ENCODE measurements around the gene TGFA.
A peak's percentile ranks its signal among the peaks of the same experiment; 100 is the strongest.

Gene TGFA

DNA sequence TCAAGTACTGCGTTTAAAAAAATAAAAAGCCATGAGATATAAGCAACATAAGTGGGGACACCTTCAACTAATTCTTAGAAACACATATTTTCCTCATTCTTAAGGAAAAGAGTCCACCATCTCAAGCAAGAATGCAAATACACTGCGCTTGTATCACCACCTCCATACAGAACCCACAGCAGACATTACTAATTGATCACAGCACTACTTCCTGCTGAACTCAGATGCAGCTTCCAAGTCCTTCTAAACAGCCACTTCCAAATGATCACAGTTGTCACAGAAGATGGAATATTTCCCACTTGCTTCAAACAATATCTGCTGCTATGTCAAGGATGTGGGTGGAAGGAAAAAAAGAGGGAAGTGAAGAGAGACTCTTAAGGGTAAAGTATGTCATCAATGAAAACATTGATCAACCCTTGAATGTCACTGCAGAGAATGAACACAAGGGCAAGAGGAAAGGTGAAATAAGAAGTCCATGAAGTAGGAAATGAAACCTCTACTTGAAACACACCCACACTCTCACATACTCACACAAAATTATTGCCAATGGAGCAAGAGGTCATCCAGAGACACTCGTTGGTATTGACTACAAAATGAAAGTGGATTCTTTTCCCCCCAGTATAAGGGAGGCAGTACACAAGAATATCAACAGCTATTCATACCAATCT, 22.1 kb downstream of the TGFA start:
- Histone ChIP-seq H3K4me1 (ENCODE audit: control insufficient read depth, insufficient read depth, low read length) (0 out of 2 replicates have a peak, but pooled peaks cover 2% of the 10 kb centered on the region), H3K36me3 (ENCODE audit: control insufficient read depth in 2 of 2, insufficient read depth in 1 of 2, low read length in 2 of 2) (no peaks in the 10 kb centered on the region), H3K9me3 (ENCODE audit: control insufficient read depth, insufficient read depth, low read depth, low read length) (no peaks in the 10 kb centered on the region; the same call in 1 of the 2 replicates), H3K4me3 (ENCODE audit: low read depth, low read length) (no peak overlapping the region), H3K27ac (ENCODE audit: extremely low read depth, low read depth, low read length) (no peak overlapping the region)
- ChIA-PET CTCF (no interaction called here), POLR2A (no interaction called here)
- TF ChIP-seq IKZF3 (tag by site-specific recombination; IDR thresholded peaks at IDR 0.05), result no peak
- no peak for TF ChIP-seq ZBTB26 (tag by site-specific recombination; optimal IDR thresholded peaks at IDR 0.05)
- no peak for TF ChIP-seq ZNF112 (tag by site-specific recombination; IDR thresholded peaks at IDR 0.05)
- TF ChIP-seq, protein P1, sequence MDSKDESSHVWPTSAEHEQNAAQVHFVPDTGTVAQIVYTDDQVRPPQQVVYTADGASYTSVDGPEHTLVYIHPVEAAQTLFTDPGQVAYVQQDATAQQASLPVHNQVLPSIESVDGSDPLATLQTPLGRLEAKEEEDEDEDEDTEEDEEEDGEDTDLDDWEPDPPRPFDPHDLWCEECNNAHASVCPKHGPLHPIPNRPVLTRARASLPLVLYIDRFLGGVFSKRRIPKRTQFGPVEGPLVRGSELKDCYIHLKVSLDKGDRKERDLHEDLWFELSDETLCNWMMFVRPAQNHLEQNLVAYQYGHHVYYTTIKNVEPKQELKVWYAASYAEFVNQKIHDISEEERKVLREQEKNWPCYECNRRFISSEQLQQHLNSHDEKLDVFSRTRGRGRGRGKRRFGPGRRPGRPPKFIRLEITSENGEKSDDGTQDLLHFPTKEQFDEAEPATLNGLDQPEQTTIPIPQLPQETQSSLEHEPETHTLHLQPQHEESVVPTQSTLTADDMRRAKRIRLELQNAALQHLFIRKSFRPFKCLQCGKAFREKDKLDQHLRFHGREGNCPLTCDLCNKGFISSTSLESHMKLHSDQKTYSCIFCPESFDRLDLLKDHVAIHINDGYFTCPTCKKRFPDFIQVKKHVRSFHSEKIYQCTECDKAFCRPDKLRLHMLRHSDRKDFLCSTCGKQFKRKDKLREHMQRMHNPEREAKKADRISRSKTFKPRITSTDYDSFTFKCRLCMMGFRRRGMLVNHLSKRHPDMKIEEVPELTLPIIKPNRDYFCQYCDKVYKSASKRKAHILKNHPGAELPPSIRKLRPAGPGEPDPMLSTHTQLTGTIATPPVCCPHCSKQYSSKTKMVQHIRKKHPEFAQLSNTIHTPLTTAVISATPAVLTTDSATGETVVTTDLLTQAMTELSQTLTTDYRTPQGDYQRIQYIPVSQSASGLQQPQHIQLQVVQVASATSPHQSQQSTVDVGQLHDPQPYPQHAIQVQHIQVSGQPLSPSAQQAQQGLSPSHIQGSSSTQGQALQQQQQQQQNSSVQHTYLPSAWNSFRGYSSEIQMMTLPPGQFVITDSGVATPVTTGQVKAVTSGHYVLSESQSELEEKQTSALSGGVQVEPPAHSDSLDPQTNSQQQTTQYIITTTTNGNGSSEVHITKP (tag by site-specific recombination; IDR thresholded peaks at IDR 0.05), result no peak
- TF ChIP-seq SETDB1 (IDR thresholded peaks at IDR 0.05; ENCODE audit: insufficient read length, low read length), result peak; percentile 73
- TF ChIP-seq, protein P2, sequence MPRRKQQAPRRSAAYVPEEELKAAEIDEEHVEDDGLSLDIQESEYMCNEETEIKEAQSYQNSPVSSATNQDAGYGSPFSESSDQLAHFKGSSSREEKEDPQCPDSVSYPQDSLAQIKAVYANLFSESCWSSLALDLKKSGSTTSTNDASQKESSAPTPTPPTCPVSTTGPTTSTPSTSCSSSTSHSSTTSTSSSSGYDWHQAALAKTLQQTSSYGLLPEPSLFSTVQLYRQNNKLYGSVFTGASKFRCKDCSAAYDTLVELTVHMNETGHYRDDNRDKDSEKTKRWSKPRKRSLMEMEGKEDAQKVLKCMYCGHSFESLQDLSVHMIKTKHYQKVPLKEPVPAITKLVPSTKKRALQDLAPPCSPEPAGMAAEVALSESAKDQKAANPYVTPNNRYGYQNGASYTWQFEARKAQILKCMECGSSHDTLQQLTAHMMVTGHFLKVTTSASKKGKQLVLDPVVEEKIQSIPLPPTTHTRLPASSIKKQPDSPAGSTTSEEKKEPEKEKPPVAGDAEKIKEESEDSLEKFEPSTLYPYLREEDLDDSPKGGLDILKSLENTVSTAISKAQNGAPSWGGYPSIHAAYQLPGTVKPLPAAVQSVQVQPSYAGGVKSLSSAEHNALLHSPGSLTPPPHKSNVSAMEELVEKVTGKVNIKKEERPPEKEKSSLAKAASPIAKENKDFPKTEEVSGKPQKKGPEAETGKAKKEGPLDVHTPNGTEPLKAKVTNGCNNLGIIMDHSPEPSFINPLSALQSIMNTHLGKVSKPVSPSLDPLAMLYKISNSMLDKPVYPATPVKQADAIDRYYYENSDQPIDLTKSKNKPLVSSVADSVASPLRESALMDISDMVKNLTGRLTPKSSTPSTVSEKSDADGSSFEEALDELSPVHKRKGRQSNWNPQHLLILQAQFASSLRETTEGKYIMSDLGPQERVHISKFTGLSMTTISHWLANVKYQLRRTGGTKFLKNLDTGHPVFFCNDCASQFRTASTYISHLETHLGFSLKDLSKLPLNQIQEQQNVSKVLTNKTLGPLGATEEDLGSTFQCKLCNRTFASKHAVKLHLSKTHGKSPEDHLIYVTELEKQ (tag by site-specific recombination; IDR thresholded peaks at IDR 0.05; ENCODE audit: borderline replicate concordance), result no peak
- TF ChIP-seq ZNF2 (tag by site-specific recombination; IDR thresholded peaks at IDR 0.05), result no peak
- no peak for TF ChIP-seq FEZF1 (tag by site-specific recombination; IDR thresholded peaks at IDR 0.05)
- TF ChIP-seq ZBTB21 (tag by site-specific recombination; IDR thresholded peaks at IDR 0.05), result no peak
- peak; percentile 92 for TF ChIP-seq ZNF23 (tag by site-specific recombination; IDR thresholded peaks at IDR 0.05; ENCODE audit: borderline replicate concordance)
- no peak for TF ChIP-seq ZNF138 (tag by site-specific recombination; IDR thresholded peaks at IDR 0.05; ENCODE audit: borderline replicate concordance)
- TF ChIP-seq ZBTB17 (tag by site-specific recombination; IDR thresholded peaks at IDR 0.05), result peak; percentile 91
- TF ChIP-seq ZNF660 (tag by site-specific recombination; IDR thresholded peaks at IDR 0.05), result no peak
- TF ChIP-seq ZNF664 (tag by site-specific recombination; IDR thresholded peaks at IDR 0.05), result no peak
- no peak for TF ChIP-seq ZNF426 (tag by site-specific recombination; IDR thresholded peaks at IDR 0.05)
- no peak for TF ChIP-seq ZNF777 (tag by site-specific recombination; IDR thresholded peaks at IDR 0.05; ENCODE audit: borderline replicate concordance)
- no peak for TF ChIP-seq ZNF776 (tag by site-specific recombination; IDR thresholded peaks at IDR 0.05; ENCODE audit: borderline replicate concordance)
- no peak for TF ChIP-seq ZNF513 (tag by site-specific recombination; IDR thresholded peaks at IDR 0.05)

Measured in HEK293 (cell line).